Regular cardiac myocyte (primary cell): ENCODE data around the gene RGMB. TPM values are rescaled to one million over a fixed set of nuclear protein-coding genes. Genes with fewer than 3 reads are reported as not detected.

Experiments used
- total RNA-seq: library from RNA; depleted of rRNA; stranded (reverse); fragments of >200 nt; gene quantifications from 2 replicates; pipeline ENCODE4 v1.2.3, GENCODE V29; 2014

Gene RGMB
- total RNA-seq = 47.9 and 97.2 TPM in 2 replicates

DNA sequence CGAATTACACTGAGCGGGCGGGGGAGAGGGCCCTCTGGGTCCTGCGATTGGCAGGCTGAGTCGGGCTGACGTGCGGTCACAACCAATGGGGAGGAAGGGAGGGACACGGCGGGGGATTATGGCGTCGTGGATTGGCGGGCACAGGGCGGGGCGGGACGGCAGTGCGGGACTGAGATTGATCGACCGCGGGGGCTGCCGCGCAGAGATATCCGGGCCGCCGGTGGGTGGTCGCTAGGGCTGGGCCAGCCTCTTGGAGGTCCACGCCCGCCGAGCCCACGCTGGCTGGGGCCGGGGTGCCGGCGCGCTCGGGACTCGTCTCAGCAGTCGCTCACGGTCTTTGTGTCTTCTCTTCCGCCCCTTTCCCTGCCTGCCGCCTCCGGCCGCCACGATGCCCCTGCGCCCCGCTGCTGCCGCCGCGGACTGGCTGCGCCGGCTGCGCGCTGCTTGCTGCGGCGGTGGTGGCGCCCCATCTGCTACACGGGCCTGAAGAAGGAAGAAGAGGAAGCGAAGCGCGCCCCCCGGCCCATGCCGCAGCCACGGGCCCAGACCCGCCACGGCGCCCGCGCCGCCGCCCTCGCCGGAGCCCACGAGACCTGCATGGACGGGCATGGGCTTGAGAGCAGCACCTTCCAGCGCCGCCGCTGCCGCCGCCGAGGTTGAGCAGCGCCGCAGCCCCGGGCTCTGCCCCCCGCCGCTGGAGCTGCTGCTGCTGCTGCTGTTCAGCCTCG lies at the start of gene RGMB:
RGMB (plus strand) TSS at position 200 of the 728 bp plus-strand sequence; CDS start at position 608, 408 bp downstream.

Other genes starting within 250 kb of the RGMB start
- 39.2 and 49.8 TPM in 2 replicates for gene CHD1, start 155.3 kb downstream of the RGMB start, total RNA-seq